Suppressor macrophage treated with lipopolysaccharide for 1 hour (primary cell): Measurements from ENCODE around the gene GREB1.

Source experiments
- DNase-seq, 3 donors: peaks; one replicate each; pipeline ENCODE4 v3.0.0-alpha.2; 2020 to 2022

Gene GREB1

GRCh38 chr2:11613297-11613696 lies 79.5 kb downstream of the GREB1 start:
- no peak for DNase-seq

- no peak for DNase-seq
Measured at GRCh38 chr2:11615209-11615608, 81.4 kb downstream of the GREB1 start.

GRCh38 chr2:11616097-11616687 lies 82.3 kb downstream of the GREB1 start:
- no peak for DNase-seq

- no peak for DNase-seq
Measured at GRCh38 chr2:11616851-11617415, 83.1 kb downstream of the GREB1 start.

GRCh38 chr2:11617527-11617926 lies 83.7 kb downstream of the GREB1 start:
- DNase-seq, result no peak

DNA sequence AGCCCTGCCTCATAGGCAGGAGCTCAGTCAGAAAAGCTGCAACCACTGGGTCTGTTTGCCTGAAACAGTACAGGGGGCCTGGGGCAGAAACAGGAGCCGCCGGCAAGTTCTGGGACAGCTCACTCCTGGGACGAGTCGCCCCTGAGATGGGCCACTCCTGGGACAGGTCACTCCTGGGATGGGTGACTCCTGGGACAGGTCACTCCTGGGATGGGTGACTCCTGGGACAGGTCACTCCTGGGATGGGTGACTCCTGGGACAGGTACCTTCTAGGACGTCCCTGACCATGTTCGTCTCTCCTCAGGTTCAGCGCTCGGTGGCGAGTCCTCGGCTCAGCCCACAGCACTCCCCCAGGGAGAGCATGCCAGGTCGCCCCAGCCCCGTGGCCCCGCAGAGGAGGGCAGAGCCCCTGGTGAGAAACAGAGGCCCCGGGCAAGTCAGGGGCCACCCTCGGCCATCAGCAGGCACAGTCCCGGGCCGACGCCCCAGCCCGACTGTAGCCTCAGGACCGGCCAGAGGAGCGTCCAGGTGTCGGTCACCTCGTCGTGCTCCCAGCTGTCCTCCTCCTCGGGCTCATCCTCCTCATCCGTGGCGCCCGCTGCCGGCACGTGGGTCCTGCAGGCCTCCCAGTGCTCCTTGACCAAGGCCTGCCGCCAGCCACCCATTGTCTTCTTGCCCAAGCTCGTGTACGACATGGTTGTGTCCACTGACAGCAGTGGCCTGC lies 84.3 kb downstream of the GREB1 start:
- no peak for DNase-seq

GRCh38 chr2:11618708-11619062 lies 84.8 kb downstream of the GREB1 start:
- no peak for DNase-seq

DNA sequence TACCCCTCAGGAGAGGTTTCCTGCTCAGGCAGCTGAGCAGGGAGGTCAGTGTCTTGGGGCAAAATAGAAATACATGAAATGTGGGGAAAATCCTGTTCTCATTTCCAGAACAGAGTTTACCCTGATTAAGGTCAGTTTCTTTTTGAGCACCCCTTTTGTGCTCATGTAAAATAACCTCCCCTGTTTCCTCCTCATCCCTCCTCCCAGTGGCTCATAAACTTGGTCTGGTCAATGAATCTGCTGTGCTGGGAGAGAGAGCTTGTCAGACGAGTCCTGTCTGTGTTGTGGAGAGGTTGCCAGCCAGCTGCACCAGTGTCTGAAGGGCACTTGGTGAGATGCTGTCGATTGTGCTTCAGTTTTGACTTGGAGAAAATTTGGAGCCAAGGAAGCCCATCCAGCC lies 87.6 kb downstream of the GREB1 start:
- DNase-seq, result no peak

GRCh38 chr2:11622611-11623010 lies 88.8 kb downstream of the GREB1 start:
- peak in 1 of 3 donors; percentile 4 for DNase-seq

GRCh38 chr2:11624893-11625292 lies 91.0 kb downstream of the GREB1 start:
- peak in 1 of 3 donors; percentile 10 for DNase-seq

- no peak for DNase-seq
Measured at GRCh38 chr2:11625671-11626070, 91.8 kb downstream of the GREB1 start.

DNA sequence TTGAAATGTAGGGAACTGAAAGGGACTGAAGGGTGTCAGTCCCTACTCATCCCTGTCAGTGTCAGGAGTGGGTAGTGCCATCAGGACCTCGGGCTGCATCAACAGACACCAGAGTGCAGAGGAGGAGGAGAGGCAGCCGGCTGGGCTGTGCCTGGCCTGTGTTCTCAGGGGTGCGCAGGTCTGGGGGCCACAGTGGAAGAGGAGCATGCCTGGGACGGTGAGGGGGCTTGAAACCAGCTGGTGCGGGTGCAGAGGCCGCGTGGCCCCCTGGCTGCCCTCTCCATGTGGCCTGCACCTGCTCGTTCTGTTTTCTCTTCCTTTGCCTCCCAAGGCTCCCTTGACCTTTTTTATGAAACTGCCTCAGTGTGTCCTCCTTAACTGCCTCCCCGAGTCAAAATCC lies 94.8 kb downstream of the GREB1 start:
- no peak for DNase-seq

GRCh38 chr2:11629215-11629614 lies 95.4 kb downstream of the GREB1 start:
- DNase-seq, result no peak

GRCh38 chr2:11629851-11630250 lies 96.0 kb downstream of the GREB1 start:
- no peak for DNase-seq

- no peak for DNase-seq
Measured at GRCh38 chr2:11630855-11631254, 97.0 kb downstream of the GREB1 start.

DNA sequence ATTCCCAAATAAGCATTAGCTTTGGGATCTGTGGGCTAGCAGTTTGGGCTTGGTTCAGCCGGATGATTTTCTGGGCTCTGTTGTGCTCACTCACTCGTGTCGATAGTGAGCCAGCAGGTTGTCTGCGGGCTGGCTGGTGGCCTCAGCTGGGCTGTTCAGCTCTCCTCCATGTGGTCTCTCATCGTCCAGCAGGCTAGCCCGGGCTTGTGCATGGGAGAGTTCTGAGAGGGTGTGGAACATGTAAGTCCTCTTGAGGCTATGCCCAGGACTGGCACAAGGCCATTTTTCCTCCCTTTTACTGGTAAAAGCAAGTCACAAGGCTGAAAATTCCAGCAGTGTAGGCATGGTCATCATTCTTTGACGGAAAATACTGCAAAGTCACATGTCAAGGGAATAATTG lies 97.6 kb downstream of the GREB1 start:
- no peak for DNase-seq

DNA sequence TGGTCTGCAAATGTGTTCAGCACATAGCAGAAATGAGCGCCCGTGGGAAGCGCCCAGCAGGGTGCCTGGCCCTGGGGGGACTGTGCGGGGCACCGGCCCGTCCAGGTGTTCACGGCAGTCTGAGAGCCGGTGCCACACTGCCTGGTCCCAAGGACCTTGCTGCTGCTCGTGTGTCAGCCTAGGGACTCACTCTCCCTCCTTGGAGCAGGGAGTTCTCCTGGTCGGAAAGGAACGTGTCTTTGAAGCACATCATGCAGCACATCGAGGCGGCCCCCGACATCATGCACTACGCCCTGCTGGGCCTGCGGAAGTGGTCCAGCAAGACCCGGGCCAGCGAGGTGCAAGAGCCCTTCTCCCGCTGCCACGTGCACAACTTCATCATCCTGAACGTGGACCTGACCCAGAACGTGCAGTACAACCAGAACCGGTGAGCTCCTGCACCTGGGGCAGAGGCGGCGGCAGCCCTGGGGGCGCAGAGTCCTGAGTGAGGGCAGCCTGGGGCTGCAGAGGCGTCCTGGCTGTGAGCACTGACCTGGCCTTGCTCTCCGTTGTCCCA lies 100.2 kb downstream of the GREB1 start:
- DNase-seq, result no peak

DNA sequence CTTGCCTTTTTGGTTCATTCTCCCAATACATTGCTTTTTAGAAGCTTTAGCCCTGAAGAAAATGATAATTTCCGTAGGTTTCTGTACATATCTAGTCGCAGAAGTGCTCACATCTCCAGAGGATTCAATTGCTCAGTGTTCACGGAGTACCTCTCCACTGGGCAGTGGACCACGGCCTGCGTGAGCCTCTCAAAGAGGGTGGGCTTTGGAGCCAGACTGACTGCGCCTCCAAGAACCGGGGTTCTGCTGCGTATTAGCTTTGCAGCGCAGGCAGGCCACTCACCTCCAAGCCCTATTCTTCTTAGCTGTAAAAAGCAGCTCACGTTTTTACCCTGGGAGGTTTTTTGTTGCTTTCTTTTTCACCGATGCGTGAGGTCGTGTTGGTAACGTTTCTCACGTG lies 100.7 kb downstream of the GREB1 start:
- no peak for DNase-seq

- DNase-seq, result no peak
Measured at GRCh38 chr2:11635141-11635540, 101.3 kb downstream of the GREB1 start.

- no peak for DNase-seq
Measured at GRCh38 chr2:11636593-11637295, 102.9 kb downstream of the GREB1 start.

DNA sequence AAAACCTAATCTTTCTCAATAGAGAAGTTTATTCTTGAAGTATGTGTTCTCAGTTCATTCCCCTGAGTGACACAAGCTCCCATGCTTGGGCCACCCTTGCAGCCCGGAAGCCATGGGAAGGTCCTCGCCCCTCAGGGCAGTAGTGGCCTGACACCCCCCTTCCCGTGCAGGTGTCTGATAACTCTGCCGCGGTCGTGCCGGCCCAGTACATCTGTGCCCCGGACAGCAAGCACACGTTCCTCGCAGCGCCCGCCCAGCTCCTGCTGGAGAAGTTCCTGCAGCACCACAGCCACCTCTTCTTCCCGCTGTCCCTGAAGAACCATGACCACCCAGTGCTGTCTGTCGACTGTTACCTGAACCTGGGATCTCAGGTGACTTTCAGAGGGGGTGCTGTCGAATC lies 103.7 kb downstream of the GREB1 start:
- DNase-seq, result no peak

- DNase-seq, result no peak
Measured at GRCh38 chr2:11639503-11639902, 105.7 kb downstream of the GREB1 start.

DNA sequence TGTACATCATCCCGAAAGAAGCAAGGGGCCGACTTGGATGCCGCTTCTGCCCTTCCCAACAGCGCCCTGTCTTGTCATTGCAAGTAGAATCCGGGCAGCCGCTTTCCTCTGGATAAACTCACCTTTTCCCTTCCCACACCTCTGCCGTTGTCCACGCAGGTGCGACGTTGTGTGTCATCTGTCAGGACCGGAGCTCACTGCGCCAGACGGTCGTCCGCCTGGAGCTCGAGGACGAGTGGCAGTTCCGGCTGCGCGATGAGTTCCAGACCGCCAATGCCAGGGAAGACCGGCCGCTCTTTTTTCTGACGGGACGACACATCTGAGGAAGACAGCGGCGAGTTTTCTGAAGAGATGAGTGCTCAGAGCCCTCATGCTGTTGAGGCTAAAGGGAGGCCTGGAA lies 106.3 kb downstream of the GREB1 start:
- no peak for DNase-seq

DNA sequence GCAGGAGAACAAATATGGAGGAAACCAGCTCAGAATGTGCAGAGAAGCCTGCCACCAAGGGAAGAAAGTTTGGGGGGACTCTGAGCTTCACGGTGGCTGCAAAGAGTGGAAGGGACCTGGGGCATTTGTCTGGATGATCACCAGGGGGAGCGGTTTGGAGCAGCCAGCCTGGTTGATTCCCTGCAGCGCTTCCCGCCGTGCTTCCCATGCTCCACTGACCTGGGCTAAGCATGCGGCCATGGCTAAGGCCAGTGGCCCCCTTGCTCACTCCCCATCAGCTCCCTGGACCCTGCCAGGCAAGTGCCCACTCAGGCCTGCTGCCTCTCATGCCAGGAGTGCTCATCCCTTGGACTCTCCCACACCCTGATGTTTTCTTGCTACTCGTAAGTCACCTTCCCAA lies 109.1 kb downstream of the GREB1 start:
- no peak for DNase-seq
